Measurements from ENCODE around the gene CHMP4B.

CHMP4B gene

DNA sequence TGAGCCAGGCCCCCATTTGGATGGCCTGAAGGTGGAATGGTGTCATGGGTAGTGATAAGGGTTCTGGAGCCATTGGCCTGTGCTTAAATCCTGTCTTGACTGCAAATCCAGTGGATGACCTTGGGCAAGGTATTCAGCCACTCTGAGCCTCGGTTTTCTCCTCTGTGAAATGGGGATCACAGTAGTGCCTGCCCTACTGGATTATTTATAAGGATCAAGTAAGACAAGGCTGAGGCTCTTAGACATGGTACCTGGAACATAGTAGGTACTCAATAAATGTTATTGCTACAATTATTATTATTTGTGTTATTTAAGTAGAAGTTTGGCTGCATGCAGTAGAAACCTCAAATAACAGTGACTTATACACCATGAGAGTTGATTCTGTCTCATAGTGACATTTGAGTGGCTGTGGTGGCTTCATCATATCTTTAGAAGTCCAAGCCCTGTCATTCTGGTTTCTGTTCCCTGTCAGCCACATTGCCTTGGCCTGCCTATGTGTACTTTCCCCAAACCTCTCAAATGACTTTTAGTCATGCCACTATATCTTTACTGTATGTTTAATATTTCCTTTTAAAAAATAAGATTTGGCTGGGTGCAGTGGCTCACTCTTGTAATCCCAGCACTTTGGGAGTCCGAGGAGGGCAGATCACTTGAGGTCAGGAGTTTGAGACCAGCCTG is 37.6 kb upstream of the CHMP4B start:
- WGBS (ENCODE audit: insufficient coverage, insufficient read length) = no CpG with 5 or more reads among the region's 2 CpGs
- Histone ChIP-seq H3K36me3 (ENCODE audit: control insufficient read depth, insufficient read depth, low read length) (no peaks in the 10 kb centered on the region; the same call in 1 of the 2 replicates), H3K27ac (ENCODE audit: low read length) (no peak overlapping the region), H3K4me1 (ENCODE audit: control insufficient read depth, insufficient read depth, low read length) (no peaks in the 10 kb centered on the region), H3K4me3 (ENCODE audit: low read length) (no peak overlapping the region), H3K9me3 (ENCODE audit: control insufficient read depth, insufficient read depth, low read length) (no peaks in the 10 kb centered on the region), H3K27me3 (ENCODE audit: control insufficient read depth, insufficient read depth, low read length) (no peaks in the 10 kb centered on the region)
- DNase-seq (ENCODE audit: low read depth, low spot score) = no peak

DNA sequence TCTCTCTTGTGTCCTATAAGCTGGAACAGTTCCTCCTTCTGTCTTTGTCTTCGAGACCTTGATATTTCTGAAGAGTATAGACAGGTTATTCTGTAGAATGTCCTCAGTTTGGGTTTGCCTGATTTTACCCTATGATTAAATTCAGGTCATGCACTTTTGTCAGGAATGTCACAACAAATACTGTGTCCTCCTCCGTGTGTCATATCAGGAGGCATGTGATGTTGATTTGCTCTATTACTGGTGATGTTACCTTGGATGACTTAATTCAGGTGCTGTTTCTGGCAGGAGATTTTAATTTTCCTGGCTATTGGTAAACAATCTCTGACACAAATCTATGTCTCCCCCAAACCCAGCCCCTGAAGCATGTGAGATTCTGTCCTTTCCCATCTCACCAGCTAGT is 33.3 kb upstream of the CHMP4B start:
- no CpG with 5 or more reads among the region's 2 CpGs for WGBS (ENCODE audit: insufficient coverage, insufficient read length)
- H3K4me1 ChIP-seq (ENCODE audit: control insufficient read depth, insufficient read depth, low read length) = no peaks in the 10 kb centered on the region
- H3K9me3 ChIP-seq (ENCODE audit: control insufficient read depth, insufficient read depth, low read length) = no peaks in the 10 kb centered on the region
- no peak overlapping the region for H3K4me3 ChIP-seq (ENCODE audit: low read length)
- no peak for DNase-seq (ENCODE audit: low read depth, low spot score)
- H3K36me3 ChIP-seq (ENCODE audit: control insufficient read depth, insufficient read depth, low read length) = no peaks in the 10 kb centered on the region
- H3K27ac ChIP-seq (ENCODE audit: low read length) = no peak overlapping the region
- H3K27me3 ChIP-seq (ENCODE audit: control insufficient read depth, insufficient read depth, low read length) = no peaks in the 10 kb centered on the region

DNA sequence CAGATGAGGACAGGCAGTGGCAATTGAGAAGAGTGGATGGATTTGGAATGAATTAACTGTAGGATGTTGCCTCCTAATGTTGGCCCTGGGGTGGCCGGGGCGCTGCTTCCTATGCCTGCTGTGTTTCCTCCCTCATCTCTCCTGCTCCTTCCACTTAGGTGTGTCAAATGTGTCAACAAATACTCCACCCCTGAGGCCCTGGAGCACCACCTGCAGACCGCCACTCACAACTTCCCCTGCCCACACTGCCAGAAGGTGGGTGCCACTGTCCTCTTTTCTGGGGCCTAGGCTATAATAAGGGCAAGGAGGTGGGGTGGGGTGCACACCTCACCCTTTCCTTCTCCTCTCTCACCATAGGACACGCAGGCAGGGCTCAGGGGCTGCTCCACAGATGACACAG is 30.0 kb upstream of the CHMP4B start:
- no peak for DNase-seq (ENCODE audit: low read depth, low spot score)
- no peaks in the 10 kb centered on the region for H3K36me3 ChIP-seq (ENCODE audit: control insufficient read depth, insufficient read depth, low read length)
- no peak overlapping the region for H3K4me3 ChIP-seq (ENCODE audit: low read length)
- no peaks in the 10 kb centered on the region for H3K27me3 ChIP-seq (ENCODE audit: control insufficient read depth, insufficient read depth, low read length)
- no peak overlapping the region for H3K27ac ChIP-seq (ENCODE audit: low read length)
- H3K4me1 ChIP-seq (ENCODE audit: control insufficient read depth, insufficient read depth, low read length) = no peaks in the 10 kb centered on the region
- no peaks in the 10 kb centered on the region for H3K9me3 ChIP-seq (ENCODE audit: control insufficient read depth, insufficient read depth, low read length)
- WGBS (ENCODE audit: insufficient coverage, insufficient read length) = no CpG with 5 or more reads among the region's 4 CpGs

DNA sequence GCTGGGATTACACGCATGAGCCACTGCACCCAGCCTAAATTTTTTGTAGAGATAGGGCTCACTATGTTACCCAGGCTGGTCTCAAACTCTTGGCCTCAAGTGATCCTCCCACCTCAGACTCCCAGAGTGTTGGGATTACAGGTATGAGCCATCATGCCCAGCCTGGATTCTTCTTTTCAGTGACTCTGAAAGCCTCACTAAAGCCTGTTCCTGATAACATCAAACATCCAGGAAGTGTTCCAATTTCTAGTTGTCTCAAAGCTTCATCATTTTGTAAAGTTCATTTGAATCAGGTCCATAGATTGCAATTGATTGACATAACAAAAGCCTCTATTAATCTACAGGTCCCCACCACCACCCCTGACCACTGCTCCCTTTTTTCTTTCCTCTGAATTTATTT is 29.2 kb upstream of the CHMP4B start:
- Histone ChIP-seq H3K9me3 (ENCODE audit: control insufficient read depth, insufficient read depth, low read length) (no peaks in the 10 kb centered on the region), H3K27ac (ENCODE audit: low read length) (no peak overlapping the region), H3K27me3 (ENCODE audit: control insufficient read depth, insufficient read depth, low read length) (no peaks in the 10 kb centered on the region), H3K4me3 (ENCODE audit: low read length) (no peak overlapping the region), H3K36me3 (ENCODE audit: control insufficient read depth, insufficient read depth, low read length) (no peaks in the 10 kb centered on the region), H3K4me1 (ENCODE audit: control insufficient read depth, insufficient read depth, low read length) (no peaks in the 10 kb centered on the region)
- WGBS (ENCODE audit: insufficient coverage, insufficient read length) = no CpG with 5 or more reads among the region's 1 CpG
- no peak for DNase-seq (ENCODE audit: low read depth, low spot score)

DNA sequence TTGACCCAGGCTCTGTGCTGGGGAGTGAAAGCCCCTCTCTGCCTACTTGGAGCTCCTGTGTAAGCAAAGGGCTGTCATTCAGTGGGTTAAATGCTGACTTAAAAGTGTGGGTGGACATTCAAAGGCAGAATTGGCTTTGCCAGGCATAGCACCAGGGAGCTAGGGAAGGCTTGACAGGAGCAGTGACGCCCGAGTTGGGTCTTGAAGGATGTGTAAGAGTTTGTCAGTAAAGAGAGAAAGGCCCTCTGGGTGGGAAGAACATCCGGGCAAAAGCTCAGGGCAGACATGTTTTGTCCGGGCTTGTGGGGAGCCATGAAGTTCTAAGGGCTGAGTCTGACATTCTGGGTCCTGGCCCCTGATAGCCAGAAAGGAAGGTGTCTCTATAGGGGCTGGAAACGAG is 27.9 kb upstream of the CHMP4B start:
- H3K9me3 ChIP-seq (ENCODE audit: control insufficient read depth, insufficient read depth, low read length) = no peaks in the 10 kb centered on the region

DNA sequence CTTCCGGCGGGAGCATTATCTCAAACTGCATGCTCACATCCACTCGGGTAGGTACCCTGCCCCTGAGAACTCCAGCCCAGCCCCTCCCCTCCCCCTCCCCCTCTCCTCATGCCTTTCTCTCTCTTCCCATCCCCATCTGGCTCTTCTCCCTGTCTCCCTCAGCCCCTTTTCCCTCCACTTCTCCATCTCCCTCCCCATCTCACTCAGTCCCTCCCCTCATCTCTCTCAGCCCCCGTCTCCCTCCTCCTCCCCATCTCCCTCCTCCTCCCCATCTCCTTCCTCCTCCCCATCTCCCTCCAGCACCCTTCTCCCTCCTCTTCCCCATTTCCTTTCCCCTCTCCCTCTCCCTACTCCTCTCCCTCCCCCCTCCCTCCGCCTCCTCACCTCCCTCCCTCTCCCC is 27.3 kb upstream of the CHMP4B start:
- H3K4me1 ChIP-seq (ENCODE audit: control insufficient read depth, insufficient read depth, low read length) = no peaks in the 10 kb centered on the region
- DNase-seq (ENCODE audit: low read depth, low spot score) = no peak
- WGBS (ENCODE audit: insufficient coverage, insufficient read length) = 100% methylated on average over 2 of the region's 5 CpGs

More for the DNA sequence above, 27.9 kb upstream of the CHMP4B start:
- Histone ChIP-seq H3K36me3 (ENCODE audit: control insufficient read depth, insufficient read depth, low read length) (no peaks in the 10 kb centered on the region), H3K27ac (ENCODE audit: low read length) (no peak overlapping the region), H3K4me1 (ENCODE audit: control insufficient read depth, insufficient read depth, low read length) (no peaks in the 10 kb centered on the region), H3K27me3 (ENCODE audit: control insufficient read depth, insufficient read depth, low read length) (no peaks in the 10 kb centered on the region), H3K4me3 (ENCODE audit: low read length) (no peak overlapping the region)
- DNase-seq (ENCODE audit: low read depth, low spot score) = no peak
- no CpG with 5 or more reads among the region's 5 CpGs for WGBS (ENCODE audit: insufficient coverage, insufficient read length)

DNA sequence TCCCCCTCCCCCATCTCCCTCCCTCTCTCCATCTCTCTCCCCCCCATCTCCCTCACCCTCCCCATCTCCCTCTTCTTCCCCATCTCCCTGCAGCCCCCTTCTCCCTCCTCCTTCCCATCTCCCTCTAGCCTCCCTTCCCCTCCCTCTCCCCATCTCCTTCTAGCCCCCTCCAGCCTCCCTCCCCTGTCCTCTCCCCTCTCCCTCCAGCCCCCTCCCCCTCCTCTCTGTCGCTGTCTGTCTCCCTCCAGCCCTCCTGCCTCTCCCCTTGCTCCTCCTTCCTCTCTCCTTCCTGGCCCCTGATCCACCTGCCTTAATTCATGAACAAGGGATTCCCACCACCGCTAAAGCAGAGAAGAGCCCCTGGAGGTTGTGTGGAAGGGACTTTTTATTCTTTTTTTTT is 26.9 kb upstream of the CHMP4B start:
- no CpG with 5 or more reads among the region's 2 CpGs for WGBS (ENCODE audit: insufficient coverage, insufficient read length)
- no peak overlapping the region for H3K27ac ChIP-seq (ENCODE audit: low read length)
- H3K4me1 ChIP-seq (ENCODE audit: control insufficient read depth, insufficient read depth, low read length) = no peaks in the 10 kb centered on the region

More for the DNA sequence above, 27.3 kb upstream of the CHMP4B start:
- Histone ChIP-seq H3K9me3 (ENCODE audit: control insufficient read depth, insufficient read depth, low read length) (no peaks in the 10 kb centered on the region), H3K27me3 (ENCODE audit: control insufficient read depth, insufficient read depth, low read length) (no peaks in the 10 kb centered on the region), H3K36me3 (ENCODE audit: control insufficient read depth, insufficient read depth, low read length) (no peaks in the 10 kb centered on the region), H3K4me3 (ENCODE audit: low read length) (no peak overlapping the region), H3K27ac (ENCODE audit: low read length) (no peak overlapping the region)

DNA sequence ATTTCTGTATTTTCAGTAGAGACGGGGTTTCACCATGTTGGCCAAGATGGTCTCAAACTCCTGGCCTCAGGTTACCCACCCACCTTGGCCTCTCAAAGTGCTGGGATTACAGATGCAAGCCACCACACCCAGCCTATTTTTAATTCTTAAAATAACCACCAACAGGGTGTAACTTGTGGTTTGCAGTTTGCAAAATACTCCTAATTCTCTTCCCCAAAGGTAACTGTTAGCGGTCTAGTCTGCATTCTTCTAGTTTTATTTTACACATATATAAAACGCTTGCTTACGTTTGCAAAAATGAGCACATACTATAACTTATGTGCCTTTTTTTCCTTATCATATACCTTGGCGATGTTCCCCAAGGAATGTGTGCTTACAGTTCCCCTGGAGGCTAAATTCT is 25.6 kb upstream of the CHMP4B start:
- no CpG with 5 or more reads among the region's 5 CpGs for WGBS (ENCODE audit: insufficient coverage, insufficient read length)
- Histone ChIP-seq H3K9me3 (ENCODE audit: control insufficient read depth, insufficient read depth, low read length) (no peaks in the 10 kb centered on the region), H3K27ac (ENCODE audit: low read length) (no peak overlapping the region), H3K4me1 (ENCODE audit: control insufficient read depth, insufficient read depth, low read length) (no peaks in the 10 kb centered on the region), H3K4me3 (ENCODE audit: low read length) (no peak overlapping the region), H3K36me3 (ENCODE audit: control insufficient read depth, insufficient read depth, low read length) (no peaks in the 10 kb centered on the region; the same call in 1 of the 2 replicates), H3K27me3 (ENCODE audit: control insufficient read depth, insufficient read depth, low read length) (no peaks in the 10 kb centered on the region)
- DNase-seq (ENCODE audit: low read depth, low spot score) = no peak

More for the DNA sequence above, 26.9 kb upstream of the CHMP4B start:
- Histone ChIP-seq H3K9me3 (ENCODE audit: control insufficient read depth, insufficient read depth, low read length) (no peaks in the 10 kb centered on the region), H3K36me3 (ENCODE audit: control insufficient read depth, insufficient read depth, low read length) (no peaks in the 10 kb centered on the region), H3K4me3 (ENCODE audit: low read length) (no peak overlapping the region), H3K27me3 (ENCODE audit: control insufficient read depth, insufficient read depth, low read length) (no peaks in the 10 kb centered on the region)
- no peak for DNase-seq (ENCODE audit: low read depth, low spot score)

DNA sequence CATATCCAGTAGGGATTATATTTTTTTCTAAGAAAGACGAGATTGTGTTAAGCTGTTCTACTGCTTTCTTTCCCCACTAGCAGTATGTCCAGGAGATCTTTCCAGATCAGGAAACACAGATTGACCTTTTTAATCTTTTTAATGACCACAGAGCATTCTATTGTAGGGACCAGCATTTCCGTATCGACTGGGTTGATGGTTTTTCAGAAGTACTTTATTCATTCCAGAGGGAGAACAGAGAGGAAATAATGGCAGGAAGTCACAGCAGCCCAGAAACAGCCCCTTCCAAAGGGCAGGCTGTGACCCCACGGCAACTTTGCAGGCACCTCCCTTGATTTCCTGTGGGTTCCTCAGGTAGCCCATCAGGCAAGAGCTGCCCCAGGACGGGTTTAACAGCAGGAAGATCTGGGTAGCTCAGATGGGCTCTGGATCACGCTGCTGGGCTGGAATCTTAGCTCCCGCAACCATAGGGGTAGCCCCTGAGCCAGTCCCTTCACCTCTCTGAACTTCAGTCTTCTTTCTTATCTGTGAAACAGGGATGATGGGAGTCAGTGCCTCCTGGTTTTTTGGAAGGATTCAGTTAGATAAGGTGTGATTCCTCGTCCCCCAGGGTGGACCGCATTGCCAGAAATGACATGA is 23.8 kb upstream of the CHMP4B start:
- no peaks in the 10 kb centered on the region; the same call in 1 of the 2 replicates for H3K36me3 ChIP-seq (ENCODE audit: control insufficient read depth, insufficient read depth, low read length)
- no CpG with 5 or more reads among the region's 9 CpGs for WGBS (ENCODE audit: insufficient coverage, insufficient read length)
- H3K9me3 ChIP-seq (ENCODE audit: control insufficient read depth, insufficient read depth, low read length) = no peaks in the 10 kb centered on the region
- no peaks in the 10 kb centered on the region for H3K4me1 ChIP-seq (ENCODE audit: control insufficient read depth, insufficient read depth, low read length)
- H3K27ac ChIP-seq (ENCODE audit: low read length) = no peak overlapping the region
- DNase-seq (ENCODE audit: low read depth, low spot score) = no peak
- no peak overlapping the region for H3K4me3 ChIP-seq (ENCODE audit: low read length)
- H3K27me3 ChIP-seq (ENCODE audit: control insufficient read depth, insufficient read depth, low read length) = no peaks in the 10 kb centered on the region

DNA sequence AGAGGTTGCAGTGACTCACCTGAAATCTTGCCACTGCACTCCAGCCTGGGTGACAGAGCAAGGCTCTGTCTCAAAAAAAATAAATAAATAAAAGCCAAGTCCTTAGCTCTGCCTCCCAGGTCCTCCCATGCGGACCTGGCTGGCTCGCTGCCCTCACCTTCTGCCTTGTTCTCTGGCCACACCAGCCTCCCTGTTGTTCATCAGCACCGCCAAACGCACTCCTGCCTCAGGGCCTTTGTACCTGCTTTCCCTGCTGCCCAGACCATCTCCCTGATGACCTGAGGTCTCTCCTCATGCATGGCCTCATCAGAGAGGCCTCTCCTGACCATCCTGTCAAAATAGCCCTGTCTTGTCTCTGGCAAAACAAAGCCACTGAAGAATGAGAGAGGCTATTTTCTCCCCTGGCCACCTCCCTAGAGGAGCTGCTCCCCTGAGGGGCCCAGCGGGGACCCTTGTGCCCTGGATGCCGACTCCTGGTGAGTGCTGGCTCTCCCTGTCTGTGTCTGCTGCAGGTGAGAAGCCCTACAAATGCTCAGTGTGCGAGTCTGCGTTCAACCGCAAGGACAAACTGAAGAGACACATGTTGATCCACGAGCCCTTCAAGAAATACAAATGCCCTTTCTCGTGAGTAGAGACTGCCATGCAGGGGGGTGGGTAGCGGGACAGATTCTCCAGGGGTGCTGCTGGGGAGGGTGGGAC is 22.6 kb upstream of the CHMP4B start:
- no peak overlapping the region for H3K4me3 ChIP-seq (ENCODE audit: low read length)
- no CpG with 5 or more reads among the region's 12 CpGs for WGBS (ENCODE audit: insufficient coverage, insufficient read length)
- no peak for DNase-seq (ENCODE audit: low read depth, low spot score)
- no peaks in the 10 kb centered on the region for H3K4me1 ChIP-seq (ENCODE audit: control insufficient read depth, insufficient read depth, low read length)
- H3K27ac ChIP-seq (ENCODE audit: low read length) = no peak overlapping the region
- no peaks in the 10 kb centered on the region for H3K27me3 ChIP-seq (ENCODE audit: control insufficient read depth, insufficient read depth, low read length)
- H3K9me3 ChIP-seq (ENCODE audit: control insufficient read depth, insufficient read depth, low read length) = no peaks in the 10 kb centered on the region
- H3K36me3 ChIP-seq (ENCODE audit: control insufficient read depth, insufficient read depth, low read length) = no peaks in the 10 kb centered on the region; the same call in 1 of the 2 replicates

Measured in iPS DF 6.9 (cell line).